Activated CD8-positive, alpha-beta memory T cell treated with anti-CD3 and anti-CD28 coated beads for 24 hours (primary cell): ENCODE data around the gene ZNF48.

Source experiments
- DNase-seq: peaks from one replicate; pipeline ENCODE4 v3.0.0-alpha.2; 2020

The ZNF48 gene

GRCh38 chr16:30358990-30359870, 36.0 kb upstream of the ZNF48 start:
- peak; percentile 53 for DNase-seq

DNA sequence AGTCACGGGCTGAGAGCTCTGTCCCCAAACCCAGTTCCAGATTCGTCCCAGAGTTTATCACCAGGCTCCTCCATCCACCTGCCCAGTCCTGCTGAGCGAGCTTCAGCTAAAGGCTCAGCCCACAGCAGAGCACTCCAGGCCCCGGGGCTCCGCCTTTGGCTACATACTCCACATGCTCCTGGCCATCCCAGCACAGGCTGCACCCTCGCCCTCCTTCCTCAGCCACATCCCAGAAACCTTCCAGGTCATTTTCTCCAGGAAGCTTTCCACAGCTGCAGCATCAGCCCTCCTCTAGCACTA, 35.4 kb upstream of the ZNF48 start:
- DNase-seq = no peak

- no peak for DNase-seq
Measured at GRCh38 chr16:30361180-30361579, 34.0 kb upstream of the ZNF48 start.

DNA sequence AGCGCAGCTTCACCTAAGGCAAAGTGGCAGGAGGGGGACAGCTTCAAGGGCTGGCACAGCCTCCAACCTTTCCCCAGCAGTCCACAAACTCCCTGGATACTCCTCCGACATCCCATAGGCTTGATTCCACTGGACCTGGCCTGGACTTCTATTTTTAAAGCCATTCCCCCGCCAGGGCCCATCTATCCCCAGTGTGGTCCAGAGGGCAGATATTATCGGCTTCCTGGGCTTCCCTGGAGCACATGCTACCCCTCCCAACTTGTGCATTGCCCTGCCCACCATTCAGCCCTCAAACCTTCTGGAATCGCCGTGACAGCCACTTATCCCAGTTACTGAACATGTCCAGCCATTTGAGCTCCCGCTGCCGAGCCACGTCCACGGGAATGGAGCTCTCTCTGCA, 30.0 kb upstream of the ZNF48 start:
- DNase-seq = no peak

DNA sequence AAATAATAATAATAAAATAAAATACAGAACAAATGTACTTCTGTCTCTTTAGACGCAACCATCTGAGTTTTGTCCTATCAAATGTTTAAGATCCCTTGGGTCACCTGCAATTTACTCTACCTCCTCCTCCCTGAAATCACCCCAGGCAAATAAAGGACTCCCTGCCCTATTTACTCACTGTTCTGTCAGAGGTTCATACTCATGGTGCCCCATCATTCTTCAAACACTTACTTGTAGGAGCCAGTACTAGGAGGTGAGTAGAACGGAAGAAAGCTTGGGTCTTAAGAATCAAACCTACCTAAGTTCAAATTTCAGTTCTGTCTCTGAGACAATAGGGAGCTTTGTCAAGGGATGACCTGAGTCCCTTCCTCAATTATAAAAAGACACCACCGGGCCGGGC, 28.7 kb upstream of the ZNF48 start:
- DNase-seq = no peak

DNA sequence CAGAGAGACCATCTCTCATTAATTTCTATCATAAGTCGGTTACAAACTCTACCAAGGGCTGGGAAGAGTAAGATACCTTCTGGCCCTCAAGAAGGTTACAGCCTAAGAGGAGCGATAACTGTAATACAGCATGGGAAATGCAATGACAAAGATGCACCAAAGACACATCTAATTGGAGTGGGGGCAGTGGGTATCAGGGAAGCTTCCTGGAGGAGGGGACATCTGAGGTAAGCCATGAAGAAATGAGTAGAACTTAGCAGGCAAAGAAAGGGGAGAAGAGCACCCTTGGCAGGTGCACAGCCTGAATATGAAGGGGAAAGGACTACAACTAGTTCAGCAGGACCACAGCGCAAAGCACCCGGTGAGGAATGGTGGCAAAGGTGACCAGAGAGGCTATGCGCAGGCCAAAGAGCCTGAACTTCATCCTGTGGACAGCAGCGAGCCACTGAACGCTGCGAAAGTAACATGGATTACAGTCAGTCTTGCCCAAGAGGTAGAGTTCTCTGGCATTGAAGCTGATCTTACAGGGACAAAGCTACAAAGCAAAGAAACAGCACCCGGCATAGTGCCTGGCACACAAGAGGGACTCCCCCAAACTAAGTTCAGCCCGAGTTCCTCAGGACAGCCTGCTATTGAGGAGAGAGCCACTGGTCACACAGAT, 27.7 kb upstream of the ZNF48 start:
- DNase-seq = no peak

DNA sequence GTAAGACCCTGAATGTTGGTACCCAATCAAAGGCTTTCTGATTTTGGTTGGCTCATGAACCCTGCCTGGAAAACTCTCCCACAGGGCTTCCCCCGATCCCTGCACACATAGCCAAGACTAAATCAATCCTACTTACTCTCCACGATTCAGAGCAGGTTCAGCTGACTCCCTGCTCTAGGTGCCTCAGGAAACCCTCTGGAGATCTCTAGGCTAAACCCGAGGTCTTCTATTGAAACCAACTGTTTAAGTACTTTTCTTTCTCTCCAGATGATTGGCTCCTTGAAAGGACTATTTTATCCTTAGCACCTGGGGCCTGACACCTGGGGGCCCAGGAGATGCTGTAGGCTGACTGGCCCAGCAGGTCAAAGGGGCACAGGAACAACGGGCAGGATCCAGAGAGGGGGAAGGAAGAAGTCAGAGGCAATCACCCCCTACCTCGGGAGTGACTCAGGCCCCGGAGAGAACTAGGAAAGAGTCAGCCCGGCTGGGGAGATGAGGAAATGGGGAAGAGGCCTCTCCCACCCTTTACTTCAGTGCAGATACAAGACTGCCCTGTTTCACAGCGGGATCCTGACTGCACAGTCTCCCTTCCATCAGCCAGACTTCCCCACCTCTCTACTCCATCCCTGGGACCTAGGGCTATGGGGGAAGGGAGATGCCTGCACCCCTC, 27.0 kb upstream of the ZNF48 start:
- DNase-seq = no peak

- DNase-seq = no peak
Measured at GRCh38 chr16:30368792-30369090, 26.5 kb upstream of the ZNF48 start.

DNA sequence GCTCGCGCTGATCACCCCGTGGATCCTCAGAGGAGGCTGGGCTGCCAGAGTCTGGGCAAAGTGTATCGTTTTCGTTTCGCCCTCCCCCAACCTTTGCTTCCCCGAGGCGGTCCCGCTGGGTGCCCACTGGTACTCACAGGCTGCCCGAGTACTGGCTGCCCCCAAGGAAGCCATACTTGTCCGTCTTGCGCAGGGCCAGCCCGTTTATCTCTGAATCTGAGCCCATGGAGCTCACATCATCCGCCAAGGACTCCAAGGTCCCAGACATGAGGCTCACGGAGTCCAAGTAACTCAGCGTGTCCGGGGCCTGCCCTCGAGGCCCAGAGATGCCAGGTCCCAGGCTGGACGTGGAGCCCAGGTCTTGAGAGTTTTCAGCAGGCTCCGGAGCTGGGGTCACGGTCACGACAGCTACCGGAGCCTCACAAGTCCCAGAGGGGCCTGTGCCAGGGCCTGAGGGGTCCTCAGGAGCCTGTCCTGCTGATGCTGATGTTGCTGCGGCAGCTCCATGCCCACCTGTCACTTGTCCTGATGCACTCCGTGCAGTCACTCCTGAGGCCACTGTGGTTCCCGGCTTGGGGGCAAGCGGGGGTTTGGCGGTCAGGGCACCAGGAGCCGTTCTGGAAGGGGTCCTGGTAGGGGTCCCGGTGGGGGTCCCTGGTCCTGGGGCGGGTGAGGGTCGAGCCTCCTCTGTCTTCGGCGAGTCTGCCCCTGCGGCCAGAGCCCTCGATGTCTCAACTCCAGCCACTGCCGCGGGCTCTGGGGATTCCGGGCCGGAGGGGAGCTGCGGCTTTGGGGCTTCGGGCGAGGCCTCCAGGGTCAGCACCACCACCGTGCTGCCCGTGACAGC, 25.9 kb upstream of the ZNF48 start:
- peak; percentile 69 for DNase-seq

- no peak for DNase-seq
Measured at GRCh38 chr16:30369938-30370455, 25.2 kb upstream of the ZNF48 start.

DNA sequence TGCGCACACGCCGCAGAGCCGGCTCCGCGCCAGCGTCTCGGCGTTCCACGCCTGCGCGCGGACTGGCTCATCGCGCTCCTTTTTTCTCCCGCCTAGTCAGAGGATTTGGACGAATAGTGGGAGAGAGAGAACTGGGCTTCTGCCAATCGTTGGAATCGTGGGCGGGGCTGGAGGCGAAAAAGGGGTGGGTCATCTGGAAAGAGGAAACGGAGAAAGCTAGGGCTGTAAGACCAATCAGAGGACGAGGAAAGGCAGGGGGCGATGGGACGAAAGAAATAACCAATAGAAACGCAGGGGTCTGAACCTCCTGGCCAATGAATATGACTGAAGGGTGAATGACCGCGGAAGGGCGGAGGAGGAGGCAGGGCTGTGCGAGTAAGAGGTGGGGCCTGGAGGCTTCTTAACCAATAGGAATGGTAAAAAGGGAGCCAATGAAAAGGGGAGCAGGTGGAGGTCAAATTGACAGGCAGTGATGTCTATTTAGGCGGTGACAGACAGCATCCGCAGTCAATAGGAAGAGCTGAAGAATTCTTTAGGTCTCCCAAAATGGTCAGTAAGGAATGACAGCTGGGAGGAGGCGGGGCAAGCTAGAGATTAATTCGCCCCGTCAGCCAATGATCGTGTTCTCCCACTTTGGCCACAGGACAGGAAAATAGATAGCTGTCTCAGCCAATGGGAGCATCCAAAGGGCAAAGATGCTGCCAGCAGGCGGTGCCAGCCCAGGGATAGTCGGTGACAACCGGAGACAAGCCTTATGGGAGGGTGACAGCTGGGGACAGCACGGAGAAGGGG, 24.6 kb upstream of the ZNF48 start, which contains the start of gene TBC1D10B:
Gene TBC1D10B (minus strand): TSS at position 39 of the 792 bp plus-strand sequence. CDS start 311 bp downstream, outside the sequence.
- DNase-seq = peak; percentile 96

DNA sequence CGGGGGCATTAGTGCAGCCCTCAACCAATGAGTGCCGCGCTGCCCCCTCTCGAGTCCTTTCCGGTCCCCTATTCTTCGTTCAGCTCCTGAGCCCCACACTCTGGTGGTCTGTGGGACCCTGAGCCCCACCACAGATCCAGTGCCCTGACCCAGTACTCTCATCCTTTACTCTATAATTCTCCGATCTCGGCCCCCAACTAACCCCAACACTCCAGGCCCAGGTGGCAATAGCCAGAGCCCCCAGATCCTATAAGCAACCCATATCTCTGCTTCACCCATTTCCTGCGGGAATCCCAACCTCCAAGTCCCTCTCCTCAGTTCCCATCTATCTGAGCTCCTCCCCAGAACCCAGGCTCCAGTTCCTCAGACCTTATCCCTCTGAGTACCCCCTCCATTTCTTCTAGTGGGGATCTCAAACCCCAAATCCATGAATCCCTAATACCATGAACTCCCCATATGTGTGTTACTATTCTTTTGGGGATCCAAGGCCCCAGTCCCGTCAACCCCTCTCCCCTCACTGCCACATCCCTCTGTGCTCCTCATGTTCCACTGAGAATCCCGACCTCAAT, 23.9 kb upstream of the ZNF48 start:
- no peak for DNase-seq

DNA sequence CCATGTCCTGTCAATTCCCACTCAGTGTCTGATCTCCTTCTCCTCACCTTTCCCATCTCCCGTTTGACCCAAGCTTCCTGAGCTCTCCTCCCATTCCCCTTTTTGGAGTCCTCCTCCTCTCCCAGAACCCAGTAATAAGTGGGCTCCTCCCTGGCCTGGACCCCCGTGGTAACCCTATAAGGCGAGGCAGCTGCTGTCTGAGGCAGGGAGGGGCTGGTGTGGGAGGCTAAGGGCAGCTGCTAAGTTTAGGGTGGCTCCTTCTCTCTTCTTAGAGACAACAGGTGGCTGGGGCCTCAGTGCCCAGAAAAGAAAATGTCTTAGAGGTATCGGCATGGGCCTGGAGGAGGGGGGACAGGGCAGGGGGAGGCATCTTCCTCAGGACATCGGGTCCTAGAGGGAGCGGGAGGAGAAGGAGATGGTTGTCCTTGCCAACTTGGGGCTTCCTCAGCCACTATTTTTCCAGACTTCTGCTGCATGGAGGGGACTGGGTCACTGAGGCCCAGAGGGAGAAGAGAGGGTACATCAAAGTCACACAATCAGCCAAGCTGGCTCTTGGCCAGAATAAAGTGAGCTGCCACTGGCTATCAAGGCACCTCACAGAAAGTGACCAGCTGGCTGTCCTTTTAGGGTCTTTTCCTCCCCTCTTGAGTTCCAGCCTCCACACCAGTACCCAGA, 23.0 kb upstream of the ZNF48 start:
- DNase-seq = no peak

DNA sequence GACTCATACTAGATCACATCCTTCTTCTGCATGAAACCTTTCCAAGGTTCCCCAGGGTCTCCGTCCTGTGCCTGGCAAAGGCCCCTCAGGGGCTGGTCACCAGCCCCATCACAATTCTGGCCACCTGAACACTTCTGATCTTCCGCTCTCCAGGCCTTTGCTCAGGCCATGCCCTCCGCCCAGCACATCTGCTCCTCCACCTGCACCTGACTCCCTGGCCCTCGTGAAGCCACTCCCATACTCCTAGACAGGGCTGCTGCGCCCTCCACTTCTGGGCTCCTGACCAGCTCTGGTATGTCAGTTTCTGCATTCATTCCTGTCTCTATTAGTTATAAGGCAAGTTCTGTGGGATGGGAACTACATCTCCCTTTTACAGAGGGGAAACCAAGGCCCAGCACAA, 22.5 kb upstream of the ZNF48 start:
- DNase-seq = no peak

DNA sequence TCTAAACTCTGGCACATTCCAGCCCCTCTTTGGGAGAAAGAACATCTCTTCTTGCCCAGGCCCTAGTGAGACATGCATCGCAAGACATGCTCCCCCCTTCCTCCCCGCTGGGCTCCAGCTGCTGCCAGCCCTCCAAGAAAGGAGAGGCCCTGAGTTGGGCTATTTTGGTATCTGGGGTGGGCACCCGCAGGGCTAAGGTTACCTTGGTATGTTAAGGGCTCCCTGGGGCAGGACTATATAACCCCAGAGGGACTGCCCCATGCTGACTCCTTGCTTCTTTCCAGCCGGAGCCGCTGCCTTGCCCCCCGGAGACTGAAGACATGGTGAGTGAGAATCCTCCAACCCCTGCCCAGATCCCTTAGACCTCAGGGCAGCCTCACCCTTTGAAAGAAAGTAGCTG, 20.7 kb upstream of the ZNF48 start, which contains the start of gene MYL11:
Gene MYL11 (plus strand): TSS at position 265 of the 400 bp plus-strand sequence. CDS start 56 bp downstream, at position 321.
- DNase-seq = no peak

DNA sequence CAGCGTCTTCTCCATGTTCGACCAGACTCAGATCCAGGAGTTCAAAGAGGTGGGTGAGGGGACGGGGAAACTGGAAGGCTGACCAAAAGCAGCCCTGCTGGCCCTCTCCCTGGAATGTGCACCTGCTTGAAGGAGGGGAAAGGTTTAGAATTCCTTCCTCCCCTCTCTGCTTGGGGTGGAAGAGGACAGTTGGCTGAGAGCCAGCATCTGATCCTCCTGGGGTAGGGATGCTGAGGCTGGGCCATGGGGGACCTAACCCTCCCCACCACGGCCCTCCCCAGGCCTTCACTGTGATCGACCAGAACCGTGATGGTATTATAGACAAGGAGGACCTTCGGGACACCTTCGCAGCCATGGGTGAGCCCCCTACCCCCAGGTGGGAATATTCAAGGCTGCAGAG, 19.4 kb upstream of the ZNF48 start:
- DNase-seq = no peak

DNA sequence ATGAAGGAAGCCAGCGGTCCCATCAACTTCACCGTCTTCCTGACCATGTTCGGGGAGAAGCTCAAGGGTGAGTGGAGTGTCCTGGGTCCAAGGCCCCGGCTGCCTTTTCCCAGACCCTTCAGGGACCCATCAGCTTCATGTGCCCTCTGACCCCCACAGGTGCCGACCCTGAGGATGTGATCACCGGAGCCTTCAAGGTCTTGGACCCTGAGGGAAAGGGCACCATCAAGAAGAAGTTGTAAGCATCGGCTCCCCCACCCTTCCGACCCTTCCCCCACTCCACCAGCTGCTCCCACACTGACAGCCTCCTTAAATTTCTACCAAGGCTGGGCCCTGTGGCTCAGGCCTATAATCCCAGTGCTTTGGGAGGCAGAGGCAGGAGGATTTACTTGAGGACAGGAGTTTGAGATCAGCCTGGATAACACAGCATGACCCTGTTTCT, 18.7 kb upstream of the ZNF48 start:
- no peak for DNase-seq

DNA sequence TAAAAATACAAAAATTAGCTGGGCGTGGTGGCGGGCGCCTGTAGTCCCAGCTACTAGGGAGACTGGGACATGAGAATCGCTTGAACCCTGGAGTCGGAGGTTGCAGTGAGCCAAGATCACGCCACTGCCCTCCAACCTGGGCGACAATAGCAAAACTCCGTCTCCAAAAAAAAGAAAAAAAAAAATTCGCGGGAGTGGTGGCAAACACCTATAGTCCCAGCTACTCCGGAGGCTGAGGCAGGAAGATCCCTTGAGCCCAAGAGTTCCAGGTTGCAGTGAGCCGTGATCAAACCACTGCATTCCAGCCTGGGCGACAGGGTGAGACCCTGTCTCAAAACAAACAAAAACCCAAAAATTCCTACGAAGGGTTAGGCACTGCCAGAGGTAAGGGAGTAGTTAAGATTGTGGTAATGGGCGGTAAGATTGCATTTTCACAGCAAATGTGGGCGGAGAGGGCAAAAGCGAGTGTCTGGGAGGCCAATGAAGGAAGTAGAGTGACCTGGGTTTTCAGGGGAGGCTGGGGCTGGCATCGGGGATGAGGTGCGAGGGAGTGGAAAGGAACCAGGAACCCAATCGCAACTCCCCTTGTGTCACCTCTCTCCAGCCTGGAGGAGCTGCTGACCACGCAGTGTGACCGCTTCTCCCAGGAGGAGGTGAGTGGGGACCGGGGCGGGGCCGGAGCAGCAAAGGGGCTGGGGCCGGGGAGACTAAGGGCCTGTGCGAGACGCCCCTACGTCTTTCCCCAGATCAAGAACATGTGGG, 18.0 kb upstream of the ZNF48 start:
- peak; percentile 91 for DNase-seq

GRCh38 chr16:30377812-30378235, 17.4 kb upstream of the ZNF48 start:
- no peak for DNase-seq
